GM12878 (cell line): Measurements from ENCODE around the gene SBNO1. TPM values are rescaled to one million over a fixed set of nuclear protein-coding genes. Genes with fewer than 3 reads are reported as not detected.
"Not testable (repeated sequence)": the region's sequence is repeated elsewhere in the genome, so short reads cannot be mapped to it uniquely, and the experiment has no call there.

ENCODE experiments used
- ATAC-seq: fragments of 200-7000 bp; cut with Tn5 transposase; 3 replicates; pipeline ENCODE4 v1.9.1; 2020; ENCODE audit warnings: mild to moderate bottlenecking, moderate library complexity
- BruUV-seq: library from RNA; stranded (reverse); fragments of 400-500 nt; replicated peaks from 2 replicates; lab custom pipeline; 2021; lab: Mats Ljungman, UMichigan
- CTCF ChIA-PET: fragments of 300-600 bp; sonication (Branson Sonifier 250); formaldehyde crosslinking; extraction: SDS; loops from one replicate; lab custom pipeline; 2021; ENCODE audit warnings: inconsistent platforms; lab: Yijun Ruan, JAX
- POLR2A ChIA-PET: fragments of 350-600 bp; formaldehyde crosslinking; extraction: SDS; loops from one replicate; lab custom pipeline; 2021; ENCODE audit warnings: inconsistent platforms; lab: Charles Lee
- RAD21 ChIA-PET: fragments of 300-600 bp; sonication (Branson Sonifier 250); formaldehyde crosslinking; loops from one replicate; lab custom pipeline; 2023; ENCODE audit warnings: antibody characterized with exemption; ENCODE audit not compliant: unreplicated experiment; lab: Charles Lee
- SMC1A ChIA-PET: fragments of 300-600 bp; sonication (Branson Sonifier 250); formaldehyde crosslinking; loops from one replicate; lab custom pipeline; 2023; ENCODE audit not compliant: unreplicated experiment, uncharacterized antibody; lab: Charles Lee
- DNase-seq: peaks from one replicate; pipeline ENCODE4 v3.0.0-alpha.2; 2011; ENCODE audit warnings: low read depth, low spot score
- FAIRE-seq: peaks from 3 replicates; lab custom pipeline; 2011; peaks lifted over from hg19 to GRCh38; lab: Jason Lieb, UNC
- H2AFZ ChIP-seq: 2 replicates; pipeline ENCODE4 v1.6.0; 2011; ENCODE audit warnings: low read depth, low read length, control low read depth; ENCODE audit not compliant: control insufficient read depth
- H3K27ac ChIP-seq: 2 replicates; pipeline ENCODE4 v1.5.1; 2011; ENCODE audit warnings: control low read depth; ENCODE audit not compliant: control insufficient read depth, insufficient read depth
- H3K27me3 ChIP-seq, 2 experiments: replicated peaks in 1 of 2; 2 replicates each; pipeline versions ENCODE4 v1.6.0 to v1.6.1; 2011; ENCODE audit warnings: low read length in 1 of 2; ENCODE audit not compliant: control insufficient read depth in 2 of 2, insufficient read depth in 2 of 2
- H3K36me3 ChIP-seq, 2 experiments: 2 replicates each; pipeline ENCODE4 v1.5.1; 2011; ENCODE audit warnings: low read length in 1 of 2; ENCODE audit not compliant: control insufficient read depth in 2 of 2, insufficient read depth in 2 of 2
- H3K4me1 ChIP-seq: 2 replicates; pipeline ENCODE4 v1.6.1; 2011; ENCODE audit warnings: mild to moderate bottlenecking, low read length, moderate library complexity, mixed read lengths; ENCODE audit not compliant: control insufficient read depth, insufficient read depth
- H3K4me2 ChIP-seq: 2 replicates; pipeline ENCODE4 v1.6.0; 2011; ENCODE audit warnings: control low read depth; ENCODE audit not compliant: control insufficient read depth, insufficient read depth
- H3K4me3 ChIP-seq: fragments of 200-600 bp; sonication (generic); 2 replicates; pipeline ENCODE4 v1.5.1; 2016
- H3K79me2 ChIP-seq: 2 replicates; pipeline ENCODE4 v1.6.0; 2011; ENCODE audit warnings: low read length; ENCODE audit not compliant: control insufficient read depth, insufficient read depth
- H3K9ac ChIP-seq: 2 replicates; pipeline ENCODE4 v1.8.0; 2011; ENCODE audit warnings: low read length, control low read depth, mixed read lengths; ENCODE audit not compliant: control insufficient read depth, insufficient read depth
- H3K9me3 ChIP-seq: replicated peaks from 3 replicates; pipeline ENCODE4 v1.5.1; 2011; ENCODE audit warnings: mild to moderate bottlenecking, low read length; ENCODE audit not compliant: control insufficient read depth, insufficient read depth
- H4K20me1 ChIP-seq: 2 replicates; pipeline ENCODE4 v1.6.0; 2011; ENCODE audit not compliant: control insufficient read depth, insufficient read depth
- ATF2 ChIP-seq: IDR thresholded peaks from 2 replicates; pipeline ENCODE4 v1.6.1; 2012; ENCODE audit warnings: low read length, inconsistent platforms
- CREB1 ChIP-seq: IDR thresholded peaks from 2 replicates; pipeline ENCODE4 v1.6.1; 2012; ENCODE audit warnings: low read depth, mild to moderate bottlenecking, inconsistent platforms
- ETV6 ChIP-seq, 2 experiments: fragments of 450-650 bp in 1 of 2; IDR thresholded peaks in 1 of 2; conservative IDR thresholded peaks in 1 of 2; 2 replicates each; pipeline ENCODE4 v1.6.1; 2014; ENCODE audit warnings: antibody characterized with exemption in 1 of 2, borderline replicate concordance in 1 of 2, low read depth in 1 of 2, mild to moderate bottlenecking in 1 of 2, moderate library complexity in 1 of 2
- IRF3 ChIP-seq: fragments of 450-650 bp; IDR thresholded peaks from 2 replicates; pipeline ENCODE4 v1.6.1; 2014; ENCODE audit warnings: mild to moderate bottlenecking
- KDM1A ChIP-seq: fragments of 200-600 bp; sonication (generic); IDR thresholded peaks from 2 replicates; pipeline ENCODE4 v1.6.1; 2016; ENCODE audit warnings: borderline replicate concordance
- MEF2B ChIP-seq: fragments of 450-650 bp; IDR thresholded peaks from 2 replicates; pipeline ENCODE4 v1.6.1; 2018; ENCODE audit warnings: mild to moderate bottlenecking, moderate library complexity; ENCODE audit not compliant: partially characterized antibody, poor library complexity, severe bottlenecking
- MXI1 ChIP-seq: fragments of 150-350 bp; IDR thresholded peaks from 2 replicates; pipeline ENCODE4 v1.6.1; 2011; ENCODE audit warnings: low read depth, mild to moderate bottlenecking, inconsistent platforms, low read length, improper control_type of control experiment
- RCOR1 ChIP-seq: conservative IDR thresholded peaks from 2 replicates; pipeline ENCODE4 v1.6.1; 2012; ENCODE audit warnings: low read depth, low read length, improper control_type of control experiment
- SUPT20H ChIP-seq: IDR thresholded peaks from 2 replicates; pipeline ENCODE4 v1.6.1; 2011; ENCODE audit warnings: low read depth, mild to moderate bottlenecking, low read length, moderate library complexity, borderline replicate concordance; ENCODE audit not compliant: control insufficient read depth
- ZBTB33 ChIP-seq: fragments of 450-650 bp; IDR thresholded peaks from 2 replicates; pipeline ENCODE4 v1.6.1; 2017; ENCODE audit warnings: mild to moderate bottlenecking
- WGBS: methylation state at CpG from one replicate; pipeline ENCODE4 v1.1.6; 2016; ENCODE audit warnings: low lambda C conversion rate; ENCODE audit not compliant: insufficient replicate concordance, insufficient coverage; ENCODE audit errors: missing lambda C conversion rate; 5-methylcytosine and 5-hydroxymethylcytosine counted together
- in situ Hi-C: fragments of 300-500 bp; cut with MboI; formaldehyde crosslinking; loops from 9 replicates; pipeline ENCODE4 v1.14.3; 2018; ENCODE audit warnings: mixed read lengths
- intact Hi-C: fragments of 100-400 bp; cut with micrococcal nuclease; formaldehyde crosslinking; loops from one replicate; pipeline ENCODE4 v1.14.2; 2022; ENCODE audit not compliant: unreplicated experiment
- polyA plus RNA-seq, 11 experiments: library from polyadenylated mRNA; depleted of rRNA in 4 of 11; unstranded in 6 of 11; stranded (reverse) in 5 of 11; fragments of >200 nt; fragmentation: Nextera tagmentation in 4 of 11; fragmentation: Illumina TruSeq in 1 of 11; extraction: Ambion mirVana in 4 of 11; extraction: Trizol in 1 of 11; gene quantifications; 1 replicate in 1 of 11; 2 replicates in 10 of 11; pipeline versions ENCODE4 v1.2.1 to v1.2.3, GENCODE V29; 2011 to 2016; ENCODE audit warnings: inconsistent platforms in 2 of 11, missing spikeins in 2 of 11, low read depth in 1 of 11
- total RNA-seq, 4 experiments: library from RNA; depleted of rRNA in 3 of 4; stranded (reverse); fragments of >200 nt in 3 of 4; fragmentation: Illumina TruSeq in 1 of 4; extraction: Trizol in 1 of 4; gene quantifications; 2 replicates each; pipeline versions ENCODE4 v1.2.1 to v1.2.3, GENCODE V29; 2013 to 2021

The SBNO1 gene
- total and polyA plus RNA-seq, 10 of the 15 experiments (the other 5 are each of a cell fraction or from before 2014, with no cell fraction given) = 7.5 to 39.7 (median 20.9) TPM

- TF ChIP-seq MEF2B (no peak), RCOR1 (no peak), ATF2 (no peak), MXI1 (no peak), SUPT20H (no peak), ZBTB33 (no peak), ETV6 (conservative IDR thresholded peaks at IDR 0.05 in 1 of 2, IDR thresholded peaks at IDR 0.05 in 1 of 2; ENCODE audit: borderline replicate concordance in 1 of 2, low read depth in 1 of 2) (no peak), KDM1A (no peak), CREB1 (no peak), IRF3 (no peak)
Observed at GRCh38 chr12:123387508-123388176, 23.0 kb upstream of the SBNO1 start (continued).

- peak overlapping the region; percentile 89; the same call in 1 of the 2 replicates for H3K4me2 ChIP-seq
- H3K79me2 ChIP-seq = peaks cover 47% of the 10 kb centered on the region
- intact Hi-C loops = loop anchor here (5.0 kb wide), 1 partner anchor 47 kb away; no protein-coding TSS in a partner anchor
Observed at GRCh38 chr12:123385536-123385935, 20.9 kb upstream of the SBNO1 start.

More at GRCh38 chr12:123385536-123385935, 20.9 kb upstream of the SBNO1 start:
- H3K9ac ChIP-seq, FAIRE-seq, H3K27me3 ChIP-seq, H3K36me3 ChIP-seq, H4K20me1 ChIP-seq, H2AFZ ChIP-seq, ATAC-seq, in situ Hi-C loops, DNase-seq, BruUV-seq, H3K9me3 ChIP-seq, H3K4me3 ChIP-seq, H3K27ac ChIP-seq: not testable (repeated sequence)
- ChIA-PET RAD21 (interaction anchor here (0.6 to 0.7 kb wide), 2 partner anchors 52 to 57 kb away, joined by 3 to 5 read pairs; no protein-coding TSS in a partner anchor), SMC1A (interaction anchor here (0.6 to 3.6 kb wide), 6 partner anchors 20 to 1126 kb away, joined by 3 to 12 read pairs (median 4); partner anchors contain the start of gene RILPL2), POLR2A (interaction anchor here (0.7 to 3.1 kb wide), 6 partner anchors 11 to 154 kb away, joined by 3 to 20 read pairs (median 4); partner anchors contain the start of genes SBNO1 and SNRNP35), CTCF (interaction anchor here (0.5 to 1.7 kb wide), 6 partner anchors 20 to 148 kb away, joined by 3 to 8 read pairs (median 4); partner anchors contain the start of gene SBNO1)
- 95% methylated on average over 9 of the region's 9 CpGs for WGBS
- H3K4me1 ChIP-seq = peaks cover 24% of the 10 kb centered on the region
